ENCODE results near the gene PTPRG.

DNA sequence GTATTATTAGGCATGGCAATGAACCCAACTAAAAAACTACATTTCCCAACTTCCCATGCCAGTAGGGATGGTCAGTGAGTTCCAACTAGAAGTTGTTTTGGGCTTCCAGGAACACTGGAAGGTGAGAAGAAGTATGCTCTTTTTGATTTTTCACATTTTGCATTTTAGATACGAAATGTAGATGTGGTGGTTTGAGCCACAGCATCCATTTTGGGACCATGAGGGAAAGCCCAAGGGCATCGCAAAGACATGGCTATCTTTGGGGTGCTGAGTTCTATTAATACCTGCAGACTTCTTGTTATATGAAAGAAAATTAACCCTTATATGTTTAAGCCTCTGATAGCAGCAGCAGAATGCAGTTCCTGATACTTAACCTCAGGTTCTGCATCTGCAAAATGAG is 62.9 kb downstream of the PTPRG start:
- TF ChIP-seq, protein P1, sequence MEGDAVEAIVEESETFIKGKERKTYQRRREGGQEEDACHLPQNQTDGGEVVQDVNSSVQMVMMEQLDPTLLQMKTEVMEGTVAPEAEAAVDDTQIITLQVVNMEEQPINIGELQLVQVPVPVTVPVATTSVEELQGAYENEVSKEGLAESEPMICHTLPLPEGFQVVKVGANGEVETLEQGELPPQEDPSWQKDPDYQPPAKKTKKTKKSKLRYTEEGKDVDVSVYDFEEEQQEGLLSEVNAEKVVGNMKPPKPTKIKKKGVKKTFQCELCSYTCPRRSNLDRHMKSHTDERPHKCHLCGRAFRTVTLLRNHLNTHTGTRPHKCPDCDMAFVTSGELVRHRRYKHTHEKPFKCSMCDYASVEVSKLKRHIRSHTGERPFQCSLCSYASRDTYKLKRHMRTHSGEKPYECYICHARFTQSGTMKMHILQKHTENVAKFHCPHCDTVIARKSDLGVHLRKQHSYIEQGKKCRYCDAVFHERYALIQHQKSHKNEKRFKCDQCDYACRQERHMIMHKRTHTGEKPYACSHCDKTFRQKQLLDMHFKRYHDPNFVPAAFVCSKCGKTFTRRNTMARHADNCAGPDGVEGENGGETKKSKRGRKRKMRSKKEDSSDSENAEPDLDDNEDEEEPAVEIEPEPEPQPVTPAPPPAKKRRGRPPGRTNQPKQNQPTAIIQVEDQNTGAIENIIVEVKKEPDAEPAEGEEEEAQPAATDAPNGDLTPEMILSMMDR (IDR thresholded peaks at IDR 0.05) = no peak
- no peak for TF ChIP-seq POLR2A (IDR thresholded peaks at IDR 0.05)

Measured in adrenal gland (tissue), 5 donors.